Measurements from ENCODE around the gene SLC39A7.

SLC39A7 gene

DNA sequence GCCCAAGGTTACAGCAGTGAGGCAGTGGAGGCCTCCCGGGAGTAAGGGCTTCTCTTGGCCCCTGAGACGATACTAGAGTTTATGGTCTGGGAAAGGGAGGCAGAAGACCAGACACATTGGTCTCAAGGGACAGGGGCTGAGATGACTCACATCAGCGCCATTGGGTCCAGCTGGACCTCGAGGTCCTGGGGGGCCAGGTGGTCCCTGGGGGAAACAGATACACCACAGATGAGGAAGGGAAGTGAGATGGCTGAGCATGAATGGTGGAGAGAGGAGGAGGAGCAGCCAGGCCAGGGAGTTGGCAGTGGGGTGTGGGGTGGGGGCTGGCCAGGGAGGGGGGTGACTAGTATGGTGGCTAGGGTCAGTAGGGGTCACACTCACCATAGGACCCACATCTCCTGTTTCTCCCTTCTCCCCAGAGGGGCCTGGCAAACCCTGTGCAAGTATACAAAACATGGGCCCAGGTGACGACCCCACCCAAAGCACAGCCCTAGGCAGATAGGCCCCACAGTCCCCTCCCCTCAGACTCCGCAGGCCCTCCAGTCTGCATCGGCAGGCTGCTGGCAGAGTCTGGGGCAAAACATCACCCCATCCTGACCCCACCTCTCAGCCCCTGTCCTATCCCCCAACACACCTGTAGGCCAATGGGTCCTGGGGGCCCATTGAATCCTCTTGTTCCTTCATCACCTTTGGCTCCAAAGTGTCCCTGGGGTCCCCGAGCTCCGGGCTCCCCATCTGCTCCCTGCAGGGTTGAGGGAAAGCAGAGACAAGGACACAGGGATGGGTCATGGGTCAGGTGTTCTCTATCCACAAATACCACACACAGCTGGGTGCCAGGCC, 30.3 kb upstream of the SLC39A7 start:
- DNase-seq: no peak

- no peak for DNase-seq
Observed at GRCh38 chr6:33171016-33171879, 29.4 kb upstream of the SLC39A7 start.

DNA sequence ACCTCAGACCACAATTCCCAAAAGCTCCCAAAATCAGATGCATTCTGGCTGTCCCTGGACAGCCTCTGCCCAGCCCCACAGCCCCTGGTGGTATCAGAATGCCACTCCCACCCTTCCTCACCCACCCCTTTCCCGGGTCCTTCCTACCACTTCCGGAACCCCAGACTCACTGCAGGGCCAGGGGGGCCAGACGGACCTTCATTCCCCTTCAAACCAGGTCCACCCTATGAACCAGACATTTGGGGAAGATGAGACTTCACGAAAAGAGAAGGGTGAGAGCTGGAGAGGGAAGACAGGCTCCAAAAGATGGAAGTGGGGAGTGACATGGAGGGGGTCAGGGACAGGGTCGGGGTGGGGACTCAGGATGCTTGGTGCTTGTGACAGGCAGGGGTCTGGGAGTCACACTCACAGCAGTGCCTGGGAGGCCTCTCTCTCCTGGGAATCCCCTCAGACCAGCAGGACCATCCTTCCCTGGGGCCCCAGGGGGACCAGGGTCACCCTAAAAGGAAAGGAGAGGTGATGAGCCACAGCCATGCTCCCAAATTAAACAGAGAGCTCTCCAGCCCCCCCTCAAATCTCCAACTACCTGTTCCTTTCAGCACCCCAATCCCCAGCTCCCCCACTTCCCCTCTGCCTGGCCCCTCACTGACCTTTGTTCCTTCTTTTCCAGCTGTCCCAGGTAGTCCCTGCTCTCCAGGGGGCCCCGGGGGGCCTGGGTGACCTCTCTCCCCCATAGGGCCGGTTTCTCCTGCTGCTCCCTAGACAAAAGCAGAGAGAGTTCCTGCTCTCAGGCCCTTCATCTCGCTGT, 28.6 kb upstream of the SLC39A7 start:
- no peak for DNase-seq

- no peak for DNase-seq
Observed at GRCh38 chr6:33172688-33173534, 27.8 kb upstream of the SLC39A7 start.

GRCh38 chr6:33173535-33174180, 27.0 kb upstream of the SLC39A7 start:
- DNase-seq: no peak

DNA sequence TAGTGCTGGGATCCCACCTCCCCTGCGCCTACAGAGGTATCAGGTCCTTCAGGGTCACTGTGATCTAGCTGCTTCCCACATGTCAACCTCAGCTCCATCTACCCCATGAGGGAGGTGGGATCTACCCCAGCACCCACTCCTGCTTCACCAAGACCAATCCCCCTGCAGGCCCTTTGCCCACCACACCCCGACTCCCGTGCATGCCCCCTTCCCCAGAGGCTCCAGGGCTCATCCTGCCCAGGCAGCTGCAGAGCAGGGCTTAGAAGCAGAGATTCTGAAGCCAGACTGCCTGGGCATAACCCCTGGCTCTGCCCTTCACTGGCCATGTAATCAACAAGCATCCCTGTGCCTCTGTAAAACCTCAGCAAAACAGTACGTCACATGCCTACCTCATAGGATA, 25.9 kb upstream of the SLC39A7 start:
- no peak for DNase-seq

DNA sequence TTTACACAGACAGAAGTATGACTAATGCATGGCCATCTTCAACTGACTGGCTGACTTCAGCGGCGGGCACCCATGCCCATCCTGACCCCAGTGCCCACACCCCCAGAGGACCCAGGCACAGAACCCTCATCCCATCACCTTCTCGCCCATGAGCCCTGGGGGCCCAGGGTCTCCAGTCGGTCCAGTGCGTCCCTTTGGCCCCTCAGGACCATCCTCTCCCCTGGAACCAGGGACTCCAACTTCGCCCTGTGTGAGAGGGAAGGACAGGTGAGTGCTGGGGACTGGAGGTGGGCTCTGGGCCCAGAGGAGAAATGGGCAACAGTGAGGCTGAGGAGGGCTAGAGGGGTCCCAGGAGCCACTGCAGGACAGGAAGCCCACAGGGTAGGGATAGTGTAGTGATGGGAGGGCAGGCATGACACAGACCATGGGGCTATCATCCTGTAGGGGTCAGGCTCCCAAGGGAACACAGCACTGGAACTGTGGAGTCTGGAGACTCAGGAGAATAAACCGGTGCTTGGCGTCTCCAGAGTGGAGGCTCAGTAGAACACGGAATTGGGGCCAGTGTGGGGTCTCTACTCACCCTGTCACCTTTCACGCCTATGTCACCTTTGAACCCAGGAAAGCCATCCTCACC, 25.1 kb upstream of the SLC39A7 start:
- DNase-seq: no peak

- DNase-seq: no peak
Observed at GRCh38 chr6:33176906-33177305, 23.8 kb upstream of the SLC39A7 start.

DNA sequence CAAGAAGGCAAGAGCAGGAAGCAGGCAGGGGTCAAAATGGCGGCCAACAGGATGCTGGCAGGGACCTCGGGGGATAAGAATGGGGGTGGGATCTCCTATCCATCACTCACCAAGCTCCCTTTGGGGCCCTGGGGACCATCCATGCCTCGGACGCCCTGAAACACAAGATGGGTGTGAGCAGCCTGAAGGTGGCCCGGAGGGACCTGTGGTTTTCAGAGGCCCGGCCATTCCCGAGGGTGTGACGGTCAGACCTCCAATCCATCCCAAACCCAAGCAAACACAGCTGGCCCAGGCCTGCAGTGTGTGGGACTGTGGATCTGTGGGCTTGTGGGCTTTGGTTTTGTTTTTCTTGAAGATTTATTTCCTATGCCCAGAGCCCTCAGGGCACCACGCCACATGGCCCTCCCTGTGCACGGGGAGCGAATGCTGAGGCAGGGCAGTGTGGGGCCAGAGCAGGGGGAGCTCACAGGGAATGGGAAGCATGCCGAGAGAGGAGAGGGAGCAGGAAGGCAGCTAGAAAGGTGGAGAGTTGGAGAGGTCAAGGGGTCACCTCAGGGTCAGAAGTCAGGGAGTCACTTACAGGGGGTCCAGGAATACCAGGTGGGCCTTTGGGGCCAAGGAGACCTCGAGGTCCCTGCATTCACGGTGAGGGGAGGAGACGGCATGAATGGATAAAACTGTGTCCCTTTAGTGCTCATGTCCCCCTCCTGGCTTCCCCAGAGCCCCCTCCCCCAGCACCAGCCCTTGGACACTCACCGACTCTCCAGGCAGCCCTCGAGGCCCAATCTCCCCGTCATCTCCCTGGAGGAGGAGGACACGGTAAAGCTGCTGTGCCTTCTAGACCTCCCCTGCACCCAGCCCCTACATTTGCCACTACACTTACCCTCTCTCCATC, 22.9 kb upstream of the SLC39A7 start:
- no peak for DNase-seq

DNA sequence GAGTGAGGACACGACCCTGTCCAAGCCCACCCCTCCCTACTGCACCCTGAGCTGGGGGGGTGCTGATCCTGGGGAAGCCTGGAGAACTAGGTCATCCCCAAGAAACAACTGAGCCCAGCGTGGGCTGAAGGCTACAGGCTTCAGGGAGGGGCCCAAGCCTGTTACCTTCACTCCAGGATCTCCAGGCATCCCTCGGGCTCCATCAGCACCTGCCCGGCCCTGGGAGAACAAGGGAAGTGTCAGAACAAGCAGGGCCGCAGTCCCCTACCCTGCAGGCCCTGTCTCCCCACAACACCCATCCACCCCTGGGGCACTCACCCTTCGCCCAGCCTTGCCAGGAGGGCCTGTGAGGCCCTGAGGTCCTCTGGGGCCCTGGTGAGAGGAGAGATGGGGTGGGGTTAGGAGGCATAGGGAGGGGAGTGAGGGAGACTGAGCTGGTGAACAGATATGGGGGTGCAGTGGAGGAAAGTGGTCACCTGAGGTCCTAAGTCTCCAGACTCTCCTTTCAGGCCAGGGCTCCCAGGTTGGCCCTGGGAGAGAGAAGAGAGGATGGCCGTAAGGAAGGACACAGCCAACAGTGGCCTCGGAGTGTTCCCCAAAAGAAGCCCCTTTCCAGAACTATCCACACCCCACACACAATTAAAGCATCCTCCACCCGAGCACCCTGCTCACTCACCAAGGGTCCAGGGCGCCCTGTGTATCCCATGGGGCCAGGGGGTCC, 21.8 kb upstream of the SLC39A7 start:
- DNase-seq: no peak

DNA sequence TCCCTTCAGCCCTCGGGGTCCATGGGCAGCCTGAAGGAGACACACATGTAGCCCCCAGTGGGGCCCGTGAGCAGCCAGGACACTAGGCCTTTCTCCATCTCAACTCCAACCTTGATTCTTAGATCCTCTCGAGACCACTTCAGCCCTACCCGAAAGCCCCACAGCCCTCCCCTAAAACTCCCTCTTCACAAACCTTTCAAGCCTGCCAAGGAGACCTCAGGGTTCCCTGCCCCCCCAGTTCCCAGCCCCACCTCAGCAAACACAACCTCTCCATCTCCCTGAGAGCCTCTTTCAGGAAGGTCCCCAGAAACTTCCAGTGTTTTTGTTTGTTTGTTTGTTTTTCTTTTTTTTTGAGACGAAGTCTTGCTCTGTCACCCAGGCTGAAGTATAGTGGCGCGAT, 19.5 kb upstream of the SLC39A7 start:
- DNase-seq: no peak

DNA sequence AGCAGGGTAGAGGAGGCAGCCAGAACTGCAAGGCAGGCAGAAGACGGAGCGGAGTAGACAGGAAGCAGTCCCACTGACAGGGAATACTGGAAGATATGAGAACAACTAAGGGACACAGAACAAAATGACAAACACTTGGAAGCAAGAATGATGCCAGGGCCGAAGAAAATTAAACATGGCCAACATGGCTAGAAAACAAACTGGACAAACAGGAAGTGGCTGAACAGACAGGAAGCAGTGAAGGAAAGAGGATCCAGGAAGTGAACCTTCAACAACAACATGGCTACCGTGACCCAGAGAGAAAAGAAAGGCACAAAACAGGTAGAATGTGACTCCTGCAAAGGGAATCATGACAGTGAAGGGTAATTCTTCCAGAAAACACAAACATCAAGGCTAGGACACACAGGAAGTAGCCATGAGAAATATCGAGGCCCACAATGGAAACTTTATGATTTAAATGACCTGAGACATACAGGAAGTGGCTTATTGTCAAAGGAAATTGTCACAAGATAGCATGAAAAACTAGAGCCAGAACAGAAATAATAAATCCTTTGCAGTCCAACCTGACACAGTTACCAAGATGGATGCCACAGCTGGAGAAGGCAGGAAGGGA, 17.5 kb upstream of the SLC39A7 start:
- no peak for DNase-seq

GRCh38 chr6:33185190-33185589, 15.5 kb upstream of the SLC39A7 start:
- no peak for DNase-seq

DNA sequence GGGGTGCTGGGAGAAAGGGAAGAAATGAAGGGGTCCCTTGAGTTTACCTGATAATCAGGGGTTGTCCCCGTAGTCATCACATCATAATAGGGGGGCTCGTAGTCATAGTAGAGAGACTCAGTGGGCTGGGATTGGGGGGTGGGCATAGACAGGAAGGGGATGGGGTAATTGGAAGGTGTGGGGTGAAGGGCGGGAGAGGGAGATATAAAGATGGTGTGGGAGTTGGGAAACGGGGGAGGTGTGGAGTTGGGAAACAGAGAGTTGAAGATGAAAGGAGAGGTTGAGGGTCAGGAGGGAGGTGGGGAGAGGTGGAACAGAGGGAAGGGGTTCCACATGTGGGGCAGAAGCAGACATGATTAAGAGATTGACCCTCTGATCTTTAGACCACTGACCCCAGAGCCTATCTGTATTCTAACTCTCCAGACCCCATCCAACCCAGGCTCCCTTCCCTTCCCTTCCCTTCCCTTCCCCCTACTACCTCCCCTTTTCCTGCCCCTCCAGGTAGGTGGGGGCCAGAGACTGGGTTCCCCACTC, 14.9 kb upstream of the SLC39A7 start:
- DNase-seq: no peak

GRCh38 chr6:33187809-33188208, 12.9 kb upstream of the SLC39A7 start:
- no peak for DNase-seq

GRCh38 chr6:33189164-33189563, 11.5 kb upstream of the SLC39A7 start:
- no peak for DNase-seq

DNA sequence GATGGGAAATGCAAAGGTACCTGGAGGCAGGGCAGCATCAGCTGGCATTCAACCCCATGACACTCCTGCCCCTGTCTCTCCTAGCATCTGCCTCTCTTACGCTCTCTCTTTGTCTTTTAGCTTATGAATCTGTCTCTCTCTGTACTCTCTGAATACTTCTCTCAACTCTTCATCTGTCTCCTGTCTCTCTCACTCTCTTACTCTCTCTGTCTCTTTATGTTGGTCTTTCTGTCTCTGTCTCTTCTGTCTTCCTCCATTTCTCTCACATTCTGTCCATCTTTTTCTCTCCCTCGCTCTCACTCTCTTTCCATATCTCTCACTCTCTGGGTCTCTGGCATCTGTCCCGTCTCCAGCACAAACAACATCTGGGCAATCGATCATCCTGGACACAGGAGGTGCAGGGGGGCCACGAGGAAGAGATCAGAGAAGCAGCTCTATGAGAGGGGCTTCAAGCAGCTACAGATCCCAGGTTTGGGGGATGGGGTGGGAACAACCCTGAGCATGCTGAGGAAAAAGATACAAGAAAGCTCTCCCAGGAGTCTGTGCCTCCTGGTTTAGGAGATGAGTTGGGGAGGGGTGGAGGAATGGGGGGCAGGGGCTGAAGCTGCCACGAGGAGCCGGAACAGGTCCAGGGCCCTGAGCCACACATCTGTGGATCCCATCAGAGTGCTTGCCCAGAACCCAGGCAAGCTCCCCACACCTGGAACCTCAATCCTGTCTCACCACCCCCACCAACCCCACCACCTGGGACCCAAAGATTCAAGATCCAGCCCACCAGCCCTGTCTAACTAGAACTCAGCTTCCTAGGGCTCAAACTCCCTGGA, 10.8 kb upstream of the SLC39A7 start:
- DNase-seq: no peak

Measured in CD4-positive, alpha-beta T cell treated with Interleukin-15 for 1 hour (primary cell).